ENCODE results near the gene GSE1.

Gene GSE1

GRCh38 chr16:85625485-85626117 lies 12.5 kb downstream of the GSE1 start:
- no peak overlapping the region; the same call in 1 of the 2 replicates for H3K4me3 ChIP-seq (ENCODE audit: low read depth, low read length)
- DNase-seq (ENCODE audit: low read depth) = no peak
- TF ChIP-seq, protein P1, sequence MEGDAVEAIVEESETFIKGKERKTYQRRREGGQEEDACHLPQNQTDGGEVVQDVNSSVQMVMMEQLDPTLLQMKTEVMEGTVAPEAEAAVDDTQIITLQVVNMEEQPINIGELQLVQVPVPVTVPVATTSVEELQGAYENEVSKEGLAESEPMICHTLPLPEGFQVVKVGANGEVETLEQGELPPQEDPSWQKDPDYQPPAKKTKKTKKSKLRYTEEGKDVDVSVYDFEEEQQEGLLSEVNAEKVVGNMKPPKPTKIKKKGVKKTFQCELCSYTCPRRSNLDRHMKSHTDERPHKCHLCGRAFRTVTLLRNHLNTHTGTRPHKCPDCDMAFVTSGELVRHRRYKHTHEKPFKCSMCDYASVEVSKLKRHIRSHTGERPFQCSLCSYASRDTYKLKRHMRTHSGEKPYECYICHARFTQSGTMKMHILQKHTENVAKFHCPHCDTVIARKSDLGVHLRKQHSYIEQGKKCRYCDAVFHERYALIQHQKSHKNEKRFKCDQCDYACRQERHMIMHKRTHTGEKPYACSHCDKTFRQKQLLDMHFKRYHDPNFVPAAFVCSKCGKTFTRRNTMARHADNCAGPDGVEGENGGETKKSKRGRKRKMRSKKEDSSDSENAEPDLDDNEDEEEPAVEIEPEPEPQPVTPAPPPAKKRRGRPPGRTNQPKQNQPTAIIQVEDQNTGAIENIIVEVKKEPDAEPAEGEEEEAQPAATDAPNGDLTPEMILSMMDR (IDR thresholded peaks at IDR 0.05; ENCODE audit: control insufficient read depth, extremely low read depth, insufficient read depth) = no peak

DNA sequence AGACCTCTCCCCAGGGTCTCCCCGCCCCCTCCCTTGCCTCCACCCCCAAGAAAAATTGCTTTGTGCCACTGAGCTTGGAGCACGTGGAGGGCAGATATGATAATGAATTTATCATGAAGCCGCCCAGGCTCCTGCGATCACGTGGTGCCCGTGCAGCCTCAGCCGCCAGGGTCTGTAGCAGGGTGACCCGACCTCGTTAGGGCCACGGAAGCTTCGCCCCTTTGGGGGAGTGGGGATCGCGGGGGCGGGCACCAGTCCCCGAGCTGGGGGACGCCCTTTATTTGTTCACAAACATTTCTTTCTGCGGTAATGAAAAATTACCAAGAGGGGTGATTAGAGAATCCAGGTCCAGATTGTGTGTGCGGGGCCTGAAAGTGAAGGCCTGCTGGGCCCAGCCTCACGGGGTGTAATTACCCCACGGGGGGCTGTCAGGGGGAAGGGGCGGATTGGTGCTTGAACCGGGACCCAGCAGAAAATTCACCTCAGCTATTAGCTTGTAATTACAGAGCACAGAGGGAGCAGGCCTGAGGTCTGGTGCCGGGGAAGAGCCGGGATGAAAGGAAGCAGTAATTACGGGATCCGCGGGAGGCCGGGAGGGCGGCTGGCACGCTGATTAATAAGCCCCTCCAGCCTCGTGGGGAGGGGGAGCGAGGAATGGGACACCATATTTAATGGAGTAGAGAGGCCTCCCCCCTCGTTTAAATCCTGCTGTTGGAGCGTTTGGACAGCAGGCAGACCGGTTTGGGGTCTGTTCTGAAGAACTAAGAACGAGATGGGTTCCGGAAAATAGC lies 13.3 kb downstream of the GSE1 start:
- TF ChIP-seq, protein P1 (IDR thresholded peaks at IDR 0.05; ENCODE audit: control insufficient read depth, extremely low read depth, insufficient read depth) = no peak
- peak overlapping the region; percentile 22 for H3K4me3 ChIP-seq (ENCODE audit: low read depth, low read length)
- no peak for DNase-seq (ENCODE audit: low read depth)

GRCh38 chr16:85627089-85627488 lies 14.0 kb downstream of the GSE1 start:
- TF ChIP-seq, protein P1 (IDR thresholded peaks at IDR 0.05; ENCODE audit: control insufficient read depth, extremely low read depth, insufficient read depth) = no peak
- no peak for DNase-seq (ENCODE audit: low read depth)
- H3K4me3 ChIP-seq (ENCODE audit: low read depth, low read length) = no peak overlapping the region

DNA sequence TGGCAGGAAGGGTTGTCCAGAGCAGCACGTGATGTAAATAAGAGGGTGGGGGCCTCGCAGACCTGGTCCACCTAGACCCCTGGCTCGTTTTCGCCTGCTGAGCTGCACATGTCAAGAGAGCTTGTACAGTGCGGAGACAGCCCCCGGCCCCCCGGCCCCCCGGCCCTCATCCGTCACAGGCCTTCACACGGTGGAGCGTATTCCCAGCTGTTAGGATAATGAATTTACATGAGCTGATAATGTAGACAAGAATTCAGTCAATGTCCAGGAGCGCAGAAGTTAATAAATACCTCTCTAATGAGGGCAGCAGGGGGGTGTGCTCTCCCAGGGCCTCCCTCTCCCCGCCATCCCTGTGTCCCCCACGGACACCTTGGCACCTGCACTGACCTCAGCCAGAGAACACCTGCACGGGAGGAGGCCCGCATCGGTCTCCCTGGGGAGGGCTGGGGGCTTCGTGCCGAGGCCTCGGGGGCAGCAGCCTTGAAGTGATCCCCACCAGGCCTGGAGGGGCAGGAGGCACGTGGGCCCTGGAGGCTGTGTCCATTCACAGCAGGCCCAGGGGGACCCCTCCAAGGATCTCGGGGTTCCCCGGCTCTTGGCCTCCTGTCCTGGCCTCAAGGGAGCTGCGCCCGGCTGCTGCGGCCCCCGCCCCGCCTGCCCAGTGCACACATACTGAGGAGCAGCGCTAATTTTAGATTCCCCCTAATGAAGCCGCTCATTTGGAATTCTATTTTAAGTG lies 14.6 kb downstream of the GSE1 start:
- no peak overlapping the region for H3K4me3 ChIP-seq (ENCODE audit: low read depth, low read length)
- TF ChIP-seq, protein P1 (IDR thresholded peaks at IDR 0.05; ENCODE audit: control insufficient read depth, extremely low read depth, insufficient read depth) = no peak
- DNase-seq (ENCODE audit: low read depth) = no peak

GRCh38 chr16:85628265-85628556 lies 15.1 kb downstream of the GSE1 start:
- no peak for DNase-seq (ENCODE audit: low read depth)
- H3K4me3 ChIP-seq (ENCODE audit: low read depth, low read length) = no peak overlapping the region
- TF ChIP-seq, protein P1 (IDR thresholded peaks at IDR 0.05; ENCODE audit: control insufficient read depth, extremely low read depth, insufficient read depth) = no peak

DNA sequence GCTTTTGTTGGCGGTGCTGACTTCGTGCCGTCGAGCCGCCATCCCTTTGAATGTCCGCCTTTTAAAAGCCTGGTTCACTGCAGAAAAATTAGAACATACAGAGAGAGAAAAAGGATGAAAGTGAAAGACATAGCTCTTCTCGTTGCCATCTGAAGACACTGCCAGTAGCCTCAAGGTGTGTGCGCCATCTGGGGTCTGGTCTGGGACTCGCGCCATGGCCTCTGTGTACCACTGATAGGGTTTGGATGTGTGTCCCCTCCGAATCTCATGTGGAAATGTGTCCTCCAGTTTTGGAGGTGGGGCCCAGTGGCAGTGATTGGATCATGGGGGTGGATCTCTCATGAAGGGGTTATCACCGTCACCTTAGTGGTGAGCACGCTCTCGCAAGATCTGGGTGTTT lies 15.5 kb downstream of the GSE1 start:
- H3K4me3 ChIP-seq (ENCODE audit: low read depth, low read length) = no peak overlapping the region
- TF ChIP-seq, protein P1 (IDR thresholded peaks at IDR 0.05; ENCODE audit: control insufficient read depth, extremely low read depth, insufficient read depth) = no peak
- DNase-seq (ENCODE audit: low read depth) = no peak

Data from LNCaP clone FGC (cell line).